Activated CD4-positive, alpha-beta T cell treated with anti-CD3 and anti-CD28 coated beads, Interleukin-2, Interleukin-4, amounts not matched to agents 100 ng/mL and 50 ng/mL, durations not matched to agents 16 hours and 8 hours (primary cell): ENCODE results near the gene GNL3L.
"Not testable (repeated sequence)": the region's sequence is repeated elsewhere in the genome, so short reads cannot be mapped to it uniquely, and the experiment has no call there.

Source experiments
- DNase-seq: peaks from one replicate; pipeline ENCODE4 v3.0.0-alpha.2; 2020; ENCODE audit warnings: low spot score

GNL3L gene

GRCh38 chrX:54529552-54530356 is at the start of gene GNL3L:
Gene GNL3L (plus strand): TSS chrX:54530219. CDS start chrX:54532567, 2,348 bp downstream.
- peak; percentile 81 for DNase-seq

GRCh38 chrX:54482839-54483593 is 47.0 kb upstream of the GNL3L start:
- DNase-seq: no peak

- DNase-seq: no peak
Measured at GRCh38 chrX:54483946-54484345, 46.1 kb upstream of the GNL3L start.

- DNase-seq: no peak
Measured at GRCh38 chrX:54484666-54485065, 45.4 kb upstream of the GNL3L start.

GRCh38 chrX:54489819-54490218 is 40.2 kb upstream of the GNL3L start:
- DNase-seq: not testable (repeated sequence)

GRCh38 chrX:54492340-54492739 is 37.7 kb upstream of the GNL3L start:
- no peak for DNase-seq

GRCh38 chrX:54494166-54494988 is 35.6 kb upstream of the GNL3L start:
- no peak for DNase-seq

- no peak for DNase-seq
Measured at GRCh38 chrX:54494989-54495813, 34.8 kb upstream of the GNL3L start.

- peak; percentile 9 for DNase-seq
Measured at GRCh38 chrX:54495814-54496516, 34.1 kb upstream of the GNL3L start, which contains the start of gene FGD1. Gene FGD1 (minus strand): TSS chrX:54496234. CDS start chrX:54495432, 802 bp downstream.

GRCh38 chrX:54496517-54496852 is 33.5 kb upstream of the GNL3L start:
- DNase-seq: no peak

GRCh38 chrX:54496936-54497335 is 33.1 kb upstream of the GNL3L start:
- no peak for DNase-seq

- DNase-seq: no peak
Measured at GRCh38 chrX:54509400-54509799, 20.6 kb upstream of the GNL3L start.

- no peak for DNase-seq
Measured at GRCh38 chrX:54529151-54529550, 868 bp upstream of the GNL3L start.

GRCh38 chrX:54530357-54530900 is 410 bp downstream of the GNL3L start:
- no peak for DNase-seq

GRCh38 chrX:54534271-54534670 is 4.3 kb downstream of the GNL3L start:
- no peak for DNase-seq

- DNase-seq: no peak
Measured at GRCh38 chrX:54540289-54540688, 10.3 kb downstream of the GNL3L start.

- not testable (repeated sequence) for DNase-seq
Measured at GRCh38 chrX:54542239-54542638, 12.2 kb downstream of the GNL3L start.

- DNase-seq: no peak
Measured at GRCh38 chrX:54550821-54551220, 20.8 kb downstream of the GNL3L start.

- no peak for DNase-seq
Measured at GRCh38 chrX:54551801-54552200, 21.8 kb downstream of the GNL3L start.

GRCh38 chrX:54555006-54555405 is 25.0 kb downstream of the GNL3L start:
- not testable (repeated sequence) for DNase-seq

GRCh38 chrX:54560411-54560810 is 30.4 kb downstream of the GNL3L start:
- DNase-seq: no peak
